Measurements from ENCODE around the gene AHDC1. TPM values are rescaled to one million over a fixed set of nuclear protein-coding genes. Genes with fewer than 3 reads are reported as not detected.
A peak's percentile ranks its signal among the peaks of the same experiment; 100 is the strongest.

AHDC1 gene
- total and polyA plus RNA-seq, 7 donors = 1.8 to 34.1 (median 12.1) TPM

DNA sequence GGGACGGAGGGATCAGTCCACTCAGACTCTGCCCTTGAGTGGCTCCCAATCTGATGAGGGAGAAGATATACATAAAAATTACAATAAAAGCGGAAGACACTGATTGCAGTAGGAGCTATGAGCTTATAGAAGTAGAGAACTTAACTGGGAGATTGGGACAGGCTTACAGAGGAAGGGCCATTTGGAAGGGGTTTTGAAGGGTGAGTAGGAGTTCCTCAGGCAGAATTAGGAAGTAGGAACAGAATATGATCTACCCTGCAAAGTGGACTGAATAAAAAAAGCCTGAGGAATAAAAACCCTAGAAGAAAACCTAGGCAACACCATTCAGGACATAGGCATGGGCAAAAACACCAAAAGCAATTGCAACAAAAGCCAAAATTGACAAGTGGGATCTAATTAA lies 104.8 kb downstream of the AHDC1 start:
- WGBS, 2 donors = 95 to 96% methylated on average over 2 of the region's 2 CpGs
- intact Hi-C loops (cut with DNase I) = loop anchor here (10.0 kb wide), 1 partner anchor 194 kb away; no protein-coding TSS in a partner anchor

DNA sequence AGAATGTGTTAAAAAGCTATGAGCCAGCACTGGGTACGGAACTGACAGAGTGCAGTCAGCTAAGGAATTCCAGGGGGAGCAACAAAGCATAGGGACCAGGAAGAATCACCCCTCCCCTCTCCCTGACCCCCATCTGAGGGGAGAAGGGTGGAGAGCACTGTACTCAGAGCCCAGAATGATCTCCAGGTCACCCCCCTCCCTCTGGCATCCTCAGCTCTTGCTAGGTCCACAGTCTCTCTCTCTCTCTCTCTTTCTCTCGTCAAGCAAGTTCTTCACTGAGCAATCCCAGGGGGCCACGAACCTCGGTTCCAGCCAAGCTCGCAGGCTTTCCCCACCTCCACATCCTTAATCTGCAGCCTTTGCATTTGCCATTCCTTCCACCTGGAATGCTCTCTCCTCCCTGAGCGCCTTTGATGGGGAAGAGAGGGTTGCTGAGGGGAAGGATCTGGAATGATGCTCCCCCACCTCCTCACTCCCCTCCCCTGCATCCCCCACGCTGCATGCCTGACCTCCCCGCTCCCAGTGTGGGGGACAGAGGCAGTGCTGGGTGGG lies 107.3 kb downstream of the AHDC1 start:
- no peaks in the 10 kb centered on the region for H3K9me3 ChIP-seq
- DNase-seq = peak; percentile 67
- 50 to 56% methylated on average over 8 of the region's 8 CpGs for WGBS, 2 donors
- TF ChIP-seq POLR2AphosphoS5 (IDR thresholded peaks at IDR 0.05) = no peak
- TF ChIP-seq, protein P1, sequence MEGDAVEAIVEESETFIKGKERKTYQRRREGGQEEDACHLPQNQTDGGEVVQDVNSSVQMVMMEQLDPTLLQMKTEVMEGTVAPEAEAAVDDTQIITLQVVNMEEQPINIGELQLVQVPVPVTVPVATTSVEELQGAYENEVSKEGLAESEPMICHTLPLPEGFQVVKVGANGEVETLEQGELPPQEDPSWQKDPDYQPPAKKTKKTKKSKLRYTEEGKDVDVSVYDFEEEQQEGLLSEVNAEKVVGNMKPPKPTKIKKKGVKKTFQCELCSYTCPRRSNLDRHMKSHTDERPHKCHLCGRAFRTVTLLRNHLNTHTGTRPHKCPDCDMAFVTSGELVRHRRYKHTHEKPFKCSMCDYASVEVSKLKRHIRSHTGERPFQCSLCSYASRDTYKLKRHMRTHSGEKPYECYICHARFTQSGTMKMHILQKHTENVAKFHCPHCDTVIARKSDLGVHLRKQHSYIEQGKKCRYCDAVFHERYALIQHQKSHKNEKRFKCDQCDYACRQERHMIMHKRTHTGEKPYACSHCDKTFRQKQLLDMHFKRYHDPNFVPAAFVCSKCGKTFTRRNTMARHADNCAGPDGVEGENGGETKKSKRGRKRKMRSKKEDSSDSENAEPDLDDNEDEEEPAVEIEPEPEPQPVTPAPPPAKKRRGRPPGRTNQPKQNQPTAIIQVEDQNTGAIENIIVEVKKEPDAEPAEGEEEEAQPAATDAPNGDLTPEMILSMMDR (IDR thresholded peaks at IDR 0.05) = peak; percentile 23 to 52 (median 33)
- H3K4me1 ChIP-seq = peaks cover 0 to 24% (median 20%) of the 10 kb centered on the region in 4 donors
- no peak overlapping the region for H3K4me3 ChIP-seq
- H3K27ac ChIP-seq = peak overlapping the region in 2 of 4 donors; percentile 20 to 37
- H3K27me3 ChIP-seq = no peaks in the 10 kb centered on the region
- intact Hi-C loops (cut with DNase I) = loop anchor here (10.0 kb wide), 1 partner anchor 192 kb away; no protein-coding TSS in a partner anchor
- H3K36me3 ChIP-seq = no peaks in the 10 kb centered on the region

More for the DNA sequence above, 104.8 kb downstream of the AHDC1 start:
- no peak for DNase-seq
- TF ChIP-seq EP300 (IDR thresholded peaks at IDR 0.05) (no peak), POLR2A (IDR thresholded peaks at IDR 0.05) (no peak), POLR2AphosphoS5 (IDR thresholded peaks at IDR 0.05) (no peak)
- TF ChIP-seq, protein P1 (IDR thresholded peaks at IDR 0.05) = no peak
- peaks cover 0 to 23% (median 22%) of the 10 kb centered on the region in 4 donors for H3K4me1 ChIP-seq
- H3K9me3 ChIP-seq = no peaks in the 10 kb centered on the region
- no peak overlapping the region for H3K4me3 ChIP-seq
- H3K36me3 ChIP-seq = no peaks in the 10 kb centered on the region
- no peak overlapping the region for H3K27ac ChIP-seq
- no peaks in the 10 kb centered on the region for H3K27me3 ChIP-seq

DNA sequence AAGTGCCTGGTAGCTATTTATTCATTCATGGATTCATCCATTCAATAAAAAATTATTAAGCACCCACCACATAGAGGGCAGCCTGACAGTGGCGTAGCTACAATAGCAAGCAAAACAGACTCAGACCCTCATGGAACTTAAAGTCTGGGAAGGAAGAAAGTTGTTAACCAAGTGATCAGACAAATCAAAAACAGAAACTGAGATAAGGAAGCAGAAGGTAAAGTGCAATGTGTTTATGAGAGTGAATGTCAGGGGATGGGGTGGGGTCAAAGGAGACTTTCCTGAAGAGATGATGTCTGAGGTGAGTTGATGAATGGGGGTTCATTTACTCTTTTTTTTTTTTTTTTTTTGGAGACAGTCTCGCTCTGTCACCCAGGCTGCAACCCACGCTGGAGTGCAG lies 111.1 kb downstream of the AHDC1 start:
- Histone ChIP-seq H3K36me3 (no peaks in the 10 kb centered on the region), H3K27ac (peak overlapping the region; percentile 94 to 99 (median 98)), H3K4me3 (no peak overlapping the region), H3K9me3 (no peaks in the 10 kb centered on the region), H3K4me1 (peaks cover 0 to 47% (median 39%) of the 10 kb centered on the region in 4 donors), H3K27me3 (no peaks in the 10 kb centered on the region)
- DNase-seq = peak; percentile 12
- intact Hi-C loops (cut with DNase I) = loop anchor here (10.0 kb wide), 1 partner anchor 188 kb away; no protein-coding TSS in a partner anchor
- WGBS, 2 donors = 91 to 94% methylated on average over 3 of the region's 3 CpGs
- TF ChIP-seq POLR2A (IDR thresholded peaks at IDR 0.05) = no peak
- no peak for TF ChIP-seq EP300 (IDR thresholded peaks at IDR 0.05)
- TF ChIP-seq, protein P1 (IDR thresholded peaks at IDR 0.05) = no peak
- no peak for TF ChIP-seq POLR2AphosphoS5 (IDR thresholded peaks at IDR 0.05)

DNA sequence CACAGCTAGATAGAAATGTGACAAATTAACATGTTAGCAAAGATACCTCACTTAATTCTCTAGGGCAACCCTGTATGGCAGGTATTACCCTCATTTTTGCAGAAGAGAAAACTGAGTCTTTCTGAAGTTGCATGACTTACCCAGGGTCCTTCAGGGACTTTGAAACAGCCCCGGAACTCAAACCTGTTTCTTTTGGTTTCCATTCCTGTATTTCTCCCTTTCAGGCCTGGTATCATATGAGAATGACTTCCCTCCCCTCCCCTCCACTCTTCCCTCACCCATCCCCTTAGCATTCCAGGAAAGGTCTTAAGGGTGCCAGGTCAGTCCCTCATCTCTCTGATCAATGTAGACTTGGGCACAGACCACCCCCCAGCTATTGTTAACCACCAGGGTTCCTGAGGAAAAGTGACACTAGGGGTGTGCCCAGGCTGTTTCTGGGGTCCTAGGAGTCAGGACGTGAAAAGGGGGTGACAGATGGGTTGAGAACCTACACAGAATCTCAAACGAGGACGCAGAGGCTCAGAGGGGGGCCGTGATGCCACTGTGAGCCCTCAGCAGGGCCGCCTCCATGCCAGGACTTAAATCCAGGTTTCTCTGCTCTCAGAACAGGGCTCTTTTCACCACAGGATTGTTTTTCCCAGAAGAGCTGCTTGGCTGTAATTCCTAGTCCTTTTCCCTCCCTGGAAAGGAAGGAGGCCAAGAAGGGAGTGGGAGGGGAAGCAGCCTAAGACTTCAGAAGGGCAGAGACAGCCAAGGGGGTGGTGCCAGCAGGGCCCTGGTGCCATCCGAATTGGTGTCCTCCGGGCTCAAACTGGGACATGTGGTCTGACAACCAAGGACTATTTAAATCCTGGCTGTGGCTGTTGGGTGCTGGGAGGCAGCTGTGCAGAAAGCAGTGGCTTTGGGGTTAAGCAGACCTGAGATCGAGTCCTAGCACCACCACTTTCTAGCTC lies 111.9 kb downstream of the AHDC1 start:
- H3K27ac ChIP-seq = peak overlapping the region; percentile 94 to 99 (median 98)
- WGBS, 2 donors = 59 to 66% methylated on average over 9 of the region's 9 CpGs
- H3K9me3 ChIP-seq = no peaks in the 10 kb centered on the region
- H3K4me1 ChIP-seq = peaks cover 0 to 46% (median 38%) of the 10 kb centered on the region in 4 donors
- no peak overlapping the region for H3K4me3 ChIP-seq
- H3K36me3 ChIP-seq = no peaks in the 10 kb centered on the region
- H3K27me3 ChIP-seq = no peaks in the 10 kb centered on the region
- DNase-seq = peak; percentile 80
- TF ChIP-seq EP300 (IDR thresholded peaks at IDR 0.05) (no peak), POLR2AphosphoS5 (IDR thresholded peaks at IDR 0.05) (peak in 2 of 4 donors; percentile 17 to 26), POLR2A (IDR thresholded peaks at IDR 0.05) (no peak)
- TF ChIP-seq, protein P1 (IDR thresholded peaks at IDR 0.05) = no peak
- intact Hi-C loops (cut with DNase I) = loop anchor here (10.0 kb wide), 1 partner anchor 187 kb away; no protein-coding TSS in a partner anchor

Measured in sigmoid colon (tissue), 7 donors.